SIG-M5 (cell line): ENCODE measurements around the gene USP47.

Experiments
- DNase-seq: peaks from one replicate; lab custom pipeline; 2025; lab: John Stamatoyannopoulos, UW

Gene USP47

GRCh38 chr11:11841723-11842420 is at the start of gene USP47:
TSS of gene USP47 (plus strand) at chr11:11841972. CDS start at chr11:11842186, 214 bp downstream.
- no peak for DNase-seq

- no peak for DNase-seq
Measured at GRCh38 chr11:11793073-11793472, 48.7 kb upstream of the USP47 start.

GRCh38 chr11:11798586-11799438 is 43.0 kb upstream of the USP47 start:
- DNase-seq, result no peak

GRCh38 chr11:11805228-11805627 is 36.5 kb upstream of the USP47 start:
- no peak for DNase-seq

GRCh38 chr11:11806074-11806473 is 35.7 kb upstream of the USP47 start:
- no peak for DNase-seq

GRCh38 chr11:11806586-11806985 is 35.2 kb upstream of the USP47 start:
- no peak for DNase-seq

GRCh38 chr11:11807811-11808782 is 33.7 kb upstream of the USP47 start:
- no peak for DNase-seq

GRCh38 chr11:11808992-11809615 is 32.7 kb upstream of the USP47 start:
- DNase-seq, result no peak

GRCh38 chr11:11810764-11811726 is 30.7 kb upstream of the USP47 start:
- DNase-seq, result no peak

- DNase-seq, result no peak
Measured at GRCh38 chr11:11813288-11813962, 28.3 kb upstream of the USP47 start.

GRCh38 chr11:11814614-11815452 is 26.9 kb upstream of the USP47 start:
- no peak for DNase-seq

- DNase-seq, result no peak
Measured at GRCh38 chr11:11816511-11817314, 25.1 kb upstream of the USP47 start.

- DNase-seq, result no peak
Measured at GRCh38 chr11:11817957-11818356, 23.8 kb upstream of the USP47 start.

GRCh38 chr11:11818529-11819121 is 23.1 kb upstream of the USP47 start:
- DNase-seq, result no peak

- no peak for DNase-seq
Measured at GRCh38 chr11:11821899-11822298, 19.9 kb upstream of the USP47 start.

- no peak for DNase-seq
Measured at GRCh38 chr11:11822946-11823345, 18.8 kb upstream of the USP47 start.

GRCh38 chr11:11826260-11826659 is 15.5 kb upstream of the USP47 start:
- no peak for DNase-seq

GRCh38 chr11:11827272-11827671 is 14.5 kb upstream of the USP47 start:
- no peak for DNase-seq
